GM12892 (cell line): ENCODE results near the gene LZIC.

Experiments
- DNase-seq: peaks from one replicate; pipeline ENCODE4 v3.0.0; 2011; ENCODE audit not compliant: insufficient read length
- FAIRE-seq: peaks from 2 replicates; lab custom pipeline; 2011; peaks lifted over from hg19 to GRCh38; lab: Jason Lieb, UNC
- POLR2A ChIP-seq: IDR thresholded peaks from 2 replicates; pipeline ENCODE4 v1.6.1; 2011; ENCODE audit warnings: low read depth, low read length, control low read depth
- POLR2AphosphoS5 ChIP-seq: IDR thresholded peaks from 2 replicates; pipeline ENCODE4 v1.6.1; 2011; ENCODE audit warnings: low read depth, low read length, control low read depth
- TAF1 ChIP-seq: IDR thresholded peaks from 2 replicates; pipeline ENCODE4 v1.6.1; 2011; ENCODE audit warnings: low read depth, mild to moderate bottlenecking, control low read depth, low read length, borderline replicate concordance

The LZIC gene

DNA sequence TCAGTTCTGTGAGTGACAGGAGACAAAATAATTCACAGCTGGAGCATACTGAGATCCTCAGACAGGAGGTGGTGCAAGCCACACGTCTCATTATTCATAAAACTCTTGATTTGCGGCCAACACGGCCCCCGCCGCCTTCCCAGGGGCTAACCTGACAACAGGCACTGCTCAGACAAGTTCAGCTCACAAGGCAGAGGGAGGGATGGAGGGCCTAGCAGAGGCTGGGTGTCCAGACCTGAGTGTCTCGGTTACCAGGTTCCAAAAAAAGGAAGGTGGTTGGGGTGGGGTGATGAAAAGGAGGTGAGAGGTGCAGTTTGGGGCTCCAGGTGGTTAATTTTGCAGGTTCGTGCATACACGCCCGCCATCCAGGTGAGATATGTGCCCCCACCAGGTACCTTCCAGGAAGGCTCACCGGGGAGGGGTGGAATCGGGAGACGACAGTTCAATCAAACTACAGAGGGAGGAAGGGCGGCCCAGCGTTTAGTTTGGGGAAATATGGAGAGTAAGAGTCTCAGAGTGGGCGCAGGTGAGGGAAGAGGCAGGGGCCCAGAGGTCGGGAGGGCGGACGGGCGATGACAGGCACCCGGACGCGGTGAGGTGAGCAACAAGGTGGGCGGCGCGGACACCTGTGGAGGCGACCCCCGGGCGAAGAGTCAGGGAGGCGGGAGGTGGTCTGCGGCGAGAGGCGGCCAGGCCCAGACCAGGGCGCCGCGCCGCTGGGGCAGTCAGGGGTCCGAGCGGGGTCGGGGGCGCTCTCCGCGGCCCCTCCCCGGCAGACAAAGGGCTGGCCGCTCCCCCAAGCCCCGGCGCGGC is 33.8 kb downstream of the LZIC start:
- FAIRE-seq (peak; percentile 38), DNase-seq (no peak)
- TF ChIP-seq POLR2AphosphoS5 (no peak), POLR2A (no peak), TAF1 (no peak)

DNA sequence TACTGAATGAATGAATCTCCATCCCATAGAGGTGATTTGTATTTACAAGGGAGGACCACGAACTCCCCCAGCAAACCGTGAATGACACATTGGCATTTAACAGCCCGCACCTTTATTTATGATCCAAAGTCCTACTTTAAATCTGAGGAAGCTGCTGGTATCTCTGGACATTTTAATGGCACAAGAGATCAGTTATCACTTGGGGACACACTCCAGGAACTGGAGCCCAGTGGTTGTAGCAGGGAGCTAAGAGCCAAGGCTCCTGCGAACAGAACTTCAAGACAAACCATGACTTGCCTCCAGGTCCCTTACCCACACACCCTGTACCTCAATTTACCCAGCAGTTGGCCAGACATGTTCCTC is 34.3 kb downstream of the LZIC start:
- no peak for FAIRE-seq

DNA sequence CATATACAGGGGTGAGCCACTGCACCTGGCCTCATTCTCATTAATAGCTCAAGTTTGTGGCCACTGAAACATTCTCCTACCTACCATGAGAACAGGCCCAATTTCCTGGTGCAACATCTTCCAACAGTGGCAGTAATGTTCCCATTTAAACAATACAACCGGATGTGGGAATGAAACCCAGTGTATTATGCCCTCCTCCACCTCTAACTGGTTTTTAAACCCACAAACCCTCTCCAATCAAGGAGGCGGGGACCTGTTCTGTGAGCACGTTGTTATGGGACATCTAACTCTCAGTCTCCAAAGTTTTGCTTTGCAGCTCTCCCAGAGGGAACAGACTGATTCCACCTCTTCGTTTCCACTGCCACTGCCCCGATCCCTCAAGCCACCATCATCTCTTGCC is 35.8 kb downstream of the LZIC start:
- TF ChIP-seq TAF1 (no peak), POLR2A (no peak), POLR2AphosphoS5 (no peak)
- no peak for DNase-seq
- FAIRE-seq, result no peak

More for the DNA sequence above, 34.3 kb downstream of the LZIC start:
- DNase-seq, result no peak
- TF ChIP-seq POLR2AphosphoS5 (no peak), TAF1 (no peak), POLR2A (no peak)

DNA sequence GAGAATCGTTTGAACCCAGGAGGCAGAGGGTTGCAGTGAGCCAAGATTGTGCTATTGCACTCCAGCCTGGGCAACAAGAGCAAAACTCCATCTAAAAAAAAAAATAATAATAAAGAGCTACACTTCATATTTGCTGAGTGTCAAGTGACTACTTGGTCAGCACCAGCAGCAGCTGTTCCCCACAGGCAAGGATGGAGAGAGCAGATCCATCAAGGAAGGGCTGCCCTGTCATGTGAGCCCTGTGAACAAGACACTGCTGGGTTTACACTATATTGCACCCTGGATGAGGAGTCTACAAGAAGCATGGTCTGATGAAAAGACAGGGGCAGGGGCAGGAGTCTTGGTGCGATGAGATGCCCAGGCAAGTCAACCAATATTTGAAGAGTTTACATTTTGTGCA is 36.7 kb downstream of the LZIC start:
- FAIRE-seq (no peak), DNase-seq (no peak)
- TF ChIP-seq POLR2AphosphoS5 (no peak), POLR2A (no peak), TAF1 (no peak)

DNA sequence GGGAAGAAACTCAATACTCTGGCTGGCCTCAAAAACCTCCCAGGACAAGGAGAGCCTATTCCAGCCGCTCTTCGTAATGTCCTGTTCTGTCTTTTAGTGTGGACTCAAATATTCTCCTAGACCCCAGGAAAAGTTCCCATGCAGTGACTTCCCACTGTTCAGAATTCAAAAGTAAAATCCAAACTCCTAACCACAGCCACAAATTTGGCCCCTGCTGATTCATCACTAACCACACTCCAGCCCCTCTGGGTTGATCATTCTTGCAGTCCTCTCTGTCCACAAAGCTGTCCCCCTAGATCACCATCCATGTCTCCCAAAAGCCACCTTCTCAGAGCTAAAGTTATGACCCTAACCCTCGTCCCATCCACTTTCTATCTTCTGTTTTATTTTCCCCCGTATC is 38.2 kb downstream of the LZIC start:
- FAIRE-seq (no peak), DNase-seq (no peak)
- TF ChIP-seq TAF1 (no peak), POLR2A (no peak), POLR2AphosphoS5 (no peak)

DNA sequence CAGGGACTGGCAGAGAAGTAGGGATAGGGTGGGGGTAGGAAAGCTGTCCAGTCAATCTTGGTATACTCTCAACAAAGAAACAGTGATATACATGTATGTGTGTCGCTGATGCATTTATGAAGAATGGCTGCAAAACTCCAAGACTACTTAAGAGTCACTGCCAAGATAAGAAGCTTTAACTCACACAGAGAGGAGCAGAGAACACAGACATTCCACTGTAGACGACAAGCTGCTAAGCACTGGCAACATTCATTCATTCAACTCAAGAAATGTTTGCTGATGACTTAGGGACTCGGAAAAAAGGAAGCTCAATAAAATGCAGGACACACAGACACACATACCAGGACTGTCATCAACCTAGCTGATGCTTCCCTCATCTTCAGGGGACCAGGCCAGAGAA is 38.6 kb downstream of the LZIC start:
- DNase-seq, result no peak
- no peak for FAIRE-seq
- no peak for TF ChIP-seq POLR2A
- TF ChIP-seq POLR2AphosphoS5, result no peak
- TF ChIP-seq TAF1, result no peak

DNA sequence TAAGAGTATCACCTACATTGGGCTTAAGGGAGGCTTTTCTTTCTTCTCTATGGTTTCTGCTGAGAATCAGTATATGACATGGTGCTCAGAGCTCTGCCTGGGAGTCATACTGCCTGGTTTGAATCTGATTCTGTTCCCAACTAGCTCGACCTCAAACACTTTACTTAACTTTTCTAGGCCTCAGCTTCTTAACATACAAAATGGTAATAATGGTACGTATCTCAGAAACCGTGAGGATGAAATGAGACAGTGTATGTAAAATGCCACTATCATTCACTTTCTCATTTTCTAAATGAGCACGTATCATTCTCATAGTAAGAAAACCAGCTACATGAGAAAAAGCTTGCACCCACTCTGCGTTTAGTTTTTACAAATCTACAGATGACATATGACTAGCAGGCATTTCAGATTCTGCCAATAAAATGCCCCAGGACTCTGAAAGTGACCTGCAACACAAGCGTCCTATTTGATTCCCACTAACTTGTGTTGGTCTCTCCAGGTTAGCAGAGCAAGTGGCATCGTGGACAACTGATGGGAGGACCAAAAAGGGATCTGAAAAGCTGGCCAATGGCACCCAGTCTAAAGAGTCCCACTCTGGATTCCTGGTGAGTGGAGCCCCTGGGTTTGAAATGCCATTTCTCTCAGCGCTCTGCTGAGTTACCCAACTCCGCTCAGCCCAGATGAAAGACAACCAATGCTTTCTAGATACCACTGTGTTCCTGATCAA is 39.2 kb downstream of the LZIC start:
- DNase-seq, result no peak
- TF ChIP-seq TAF1 (no peak), POLR2AphosphoS5 (no peak), POLR2A (no peak)
- FAIRE-seq, result no peak

DNA sequence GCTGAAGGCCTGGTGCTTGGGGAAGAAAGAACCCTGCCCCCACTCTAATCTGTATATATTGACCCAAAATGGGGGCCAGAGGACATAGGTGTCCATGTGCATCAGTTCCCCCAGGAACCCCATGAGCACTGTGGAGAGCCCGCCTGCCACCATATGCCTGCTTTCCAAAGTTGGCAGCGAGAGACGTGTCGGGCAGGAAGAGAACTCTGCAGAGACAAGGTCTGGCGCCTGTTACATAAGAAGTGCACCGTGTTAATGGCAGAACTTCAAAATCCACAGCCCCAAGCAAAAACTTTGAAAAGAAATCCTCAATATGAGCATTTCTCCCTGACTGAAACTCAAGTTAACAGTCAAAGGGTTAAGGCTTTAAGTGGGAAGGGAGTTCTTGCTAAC is 41.1 kb downstream of the LZIC start:
- FAIRE-seq (no peak), DNase-seq (no peak)
- no peak for TF ChIP-seq TAF1
- TF ChIP-seq POLR2AphosphoS5, result no peak
- TF ChIP-seq POLR2A, result no peak

DNA sequence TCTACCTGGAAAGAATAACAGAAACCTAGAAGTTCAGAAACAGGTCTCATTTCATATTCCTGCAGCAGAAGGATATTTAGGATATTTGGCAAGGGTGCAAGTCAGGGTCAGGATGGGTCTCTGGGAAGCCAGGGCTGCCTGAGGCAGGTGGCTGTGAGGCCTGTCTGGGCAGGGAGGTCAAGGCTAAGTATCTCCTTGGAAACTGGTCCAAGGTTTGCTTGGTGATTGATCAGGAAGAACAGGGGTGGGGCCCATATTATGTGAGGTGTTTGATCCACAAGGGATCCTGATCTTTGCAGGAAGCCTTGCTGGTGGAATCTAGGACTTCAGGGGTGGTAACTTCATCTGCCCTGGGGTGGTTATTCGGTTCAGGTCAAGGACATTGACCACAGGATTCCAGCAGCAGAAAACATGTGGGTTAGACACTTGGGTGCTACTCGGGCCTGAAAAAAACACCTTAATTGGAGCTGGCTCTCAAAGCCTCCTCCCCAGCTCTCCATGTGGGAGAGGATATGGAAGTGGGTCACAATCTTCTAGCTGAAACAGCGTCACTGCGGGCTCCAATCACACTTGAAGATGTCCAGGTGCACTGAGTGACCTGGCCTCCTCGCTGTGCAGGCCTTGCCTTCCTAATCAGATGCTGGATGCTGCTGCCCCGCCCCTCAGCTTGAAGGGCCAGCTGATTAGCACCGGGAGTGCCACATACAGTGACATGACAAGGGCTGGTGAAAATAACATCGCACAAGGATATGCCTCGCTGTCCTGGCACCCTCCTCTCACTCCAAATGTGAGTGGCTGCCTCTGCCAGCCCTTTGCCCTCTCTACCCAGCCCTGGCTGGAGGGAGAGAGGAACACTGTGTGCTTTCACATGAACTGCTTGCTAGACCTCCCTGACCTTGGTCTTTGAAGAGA is 41.8 kb downstream of the LZIC start:
- no peak for FAIRE-seq
- DNase-seq, result no peak
- no peak for TF ChIP-seq POLR2A
- TF ChIP-seq TAF1, result no peak
- no peak for TF ChIP-seq POLR2AphosphoS5

DNA sequence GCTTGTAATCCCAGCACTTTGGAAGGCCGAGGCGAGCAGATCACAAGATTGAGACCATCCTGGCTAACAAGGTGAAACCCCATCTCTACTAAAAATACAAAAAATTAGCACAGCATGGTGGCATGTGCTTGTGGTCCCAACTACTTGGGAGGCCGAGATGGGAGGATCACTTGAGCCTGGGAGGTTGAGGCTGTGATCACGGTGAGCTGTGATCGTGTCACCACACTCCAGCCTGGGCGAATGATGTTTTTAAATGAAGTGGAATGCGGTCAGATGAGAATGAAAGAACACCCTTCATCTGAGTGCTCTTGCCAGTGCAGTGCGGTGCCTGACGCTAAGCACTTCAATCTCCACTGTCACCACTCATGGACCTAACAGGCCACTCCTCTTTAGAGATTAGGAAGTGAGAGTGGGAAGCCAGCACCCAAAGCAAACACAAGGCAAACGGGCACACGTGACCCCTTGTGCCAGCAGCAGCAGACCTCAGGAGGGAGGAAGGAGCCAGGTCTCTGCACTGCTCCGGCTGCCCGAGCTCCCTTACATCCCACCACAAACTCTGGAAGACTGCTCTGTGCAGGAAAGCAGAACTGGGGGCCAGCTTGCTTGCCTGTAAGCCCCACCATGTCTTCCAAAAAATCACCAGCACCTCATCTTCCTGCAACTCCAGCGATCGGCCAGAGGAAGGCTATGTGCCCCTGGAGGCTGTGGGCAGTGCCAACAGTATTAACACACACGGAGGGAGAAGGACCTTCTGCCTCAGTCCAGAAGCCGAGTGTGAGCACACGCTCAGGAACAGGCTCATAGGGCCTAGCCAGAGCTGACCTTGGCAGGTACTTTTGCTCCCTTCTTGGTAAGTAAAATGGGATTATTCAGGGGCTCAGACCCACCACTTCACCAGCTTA is 42.8 kb downstream of the LZIC start:
- DNase-seq, result no peak
- no peak for FAIRE-seq
- TF ChIP-seq POLR2AphosphoS5 (no peak), TAF1 (no peak), POLR2A (no peak)
